GM23338 (cell line): ENCODE results near the gene PPP6R2. TPM values are rescaled to one million over a fixed set of nuclear protein-coding genes. Genes with fewer than 3 reads are reported as not detected.

Experiments used
- CREB1 ChIP-seq: fragments of 250-450 bp; sonication (Bioruptor Pico); IDR thresholded peaks from 2 replicates; pipeline ENCODE4 v1.5.0; 2020; ENCODE audit warnings: low read depth, mild to moderate bottlenecking, moderate library complexity
- EZH2phosphoT487 ChIP-seq: fragments of 200-600 bp; sonication (generic); IDR thresholded peaks from one replicate; pipeline ENCODE4 v1.8.1; 2018; ENCODE audit warnings: antibody characterized with exemption; ENCODE audit not compliant: unreplicated experiment
- POLR2AphosphoS5 ChIP-seq: IDR thresholded peaks from 2 replicates; pipeline ENCODE4 v1.6.1; 2016; ENCODE audit warnings: antibody characterized with exemption, low read depth
- STAT1 ChIP-seq: IDR thresholded peaks from one replicate; pipeline ENCODE4 v1.6.1; 2016; ENCODE audit warnings: antibody characterized with exemption; ENCODE audit not compliant: unreplicated experiment
- ZNF114 ChIP-seq: fragments of 250-450 bp; sonication (Bioruptor Pico); IDR thresholded peaks from 2 replicates; pipeline ENCODE4 v1.5.0; 2020; ENCODE audit warnings: mild to moderate bottlenecking, moderate library complexity
- ZNF331 ChIP-seq: fragments of 250-450 bp; sonication (Bioruptor Pico); IDR thresholded peaks from 2 replicates; pipeline ENCODE4 v1.5.0; 2020; ENCODE audit warnings: low read depth, mild to moderate bottlenecking, moderate library complexity
- ZNF462 ChIP-seq: fragments of 250-450 bp; sonication (Bioruptor Pico); IDR thresholded peaks from 2 replicates; pipeline ENCODE4 v1.5.0; 2020; ENCODE audit warnings: mild to moderate bottlenecking, moderate library complexity
- polyA plus RNA-seq: library from polyadenylated mRNA; unstranded; fragments of >200 nt; fragmentation: Nextera tagmentation; extraction: Ambion mirVana; gene quantifications from 2 replicates; pipeline ENCODE4 v1.2.1, GENCODE V29; 2016
- total RNA-seq: library from RNA; depleted of rRNA; stranded (reverse); fragments of >200 nt; shearing (Covaris generic); gene quantifications from 2 replicates; pipeline ENCODE4 v1.2.3, GENCODE V29; 2014
- TF ChIP-seq, protein P1 (sequence below): IDR thresholded peaks from one replicate; pipeline ENCODE4 v1.6.1; 2018; ENCODE audit warnings: antibody characterized with exemption; ENCODE audit not compliant: unreplicated experiment

Gene PPP6R2
- total and polyA plus RNA-seq, 2 experiments from 2014 or later, result 11.9 to 45.8 TPM

GRCh38 chr22:50422961-50423815, 80.1 kb downstream of the PPP6R2 start (continued):
- TF ChIP-seq ZNF462 (no peak), STAT1 (no peak), POLR2AphosphoS5 (no peak), EZH2phosphoT487 (no peak), ZNF331 (CRISPR knock-in tag) (no peak), CREB1 (no peak), ZNF114 (CRISPR knock-in tag) (no peak)
- TF ChIP-seq, protein P1, sequence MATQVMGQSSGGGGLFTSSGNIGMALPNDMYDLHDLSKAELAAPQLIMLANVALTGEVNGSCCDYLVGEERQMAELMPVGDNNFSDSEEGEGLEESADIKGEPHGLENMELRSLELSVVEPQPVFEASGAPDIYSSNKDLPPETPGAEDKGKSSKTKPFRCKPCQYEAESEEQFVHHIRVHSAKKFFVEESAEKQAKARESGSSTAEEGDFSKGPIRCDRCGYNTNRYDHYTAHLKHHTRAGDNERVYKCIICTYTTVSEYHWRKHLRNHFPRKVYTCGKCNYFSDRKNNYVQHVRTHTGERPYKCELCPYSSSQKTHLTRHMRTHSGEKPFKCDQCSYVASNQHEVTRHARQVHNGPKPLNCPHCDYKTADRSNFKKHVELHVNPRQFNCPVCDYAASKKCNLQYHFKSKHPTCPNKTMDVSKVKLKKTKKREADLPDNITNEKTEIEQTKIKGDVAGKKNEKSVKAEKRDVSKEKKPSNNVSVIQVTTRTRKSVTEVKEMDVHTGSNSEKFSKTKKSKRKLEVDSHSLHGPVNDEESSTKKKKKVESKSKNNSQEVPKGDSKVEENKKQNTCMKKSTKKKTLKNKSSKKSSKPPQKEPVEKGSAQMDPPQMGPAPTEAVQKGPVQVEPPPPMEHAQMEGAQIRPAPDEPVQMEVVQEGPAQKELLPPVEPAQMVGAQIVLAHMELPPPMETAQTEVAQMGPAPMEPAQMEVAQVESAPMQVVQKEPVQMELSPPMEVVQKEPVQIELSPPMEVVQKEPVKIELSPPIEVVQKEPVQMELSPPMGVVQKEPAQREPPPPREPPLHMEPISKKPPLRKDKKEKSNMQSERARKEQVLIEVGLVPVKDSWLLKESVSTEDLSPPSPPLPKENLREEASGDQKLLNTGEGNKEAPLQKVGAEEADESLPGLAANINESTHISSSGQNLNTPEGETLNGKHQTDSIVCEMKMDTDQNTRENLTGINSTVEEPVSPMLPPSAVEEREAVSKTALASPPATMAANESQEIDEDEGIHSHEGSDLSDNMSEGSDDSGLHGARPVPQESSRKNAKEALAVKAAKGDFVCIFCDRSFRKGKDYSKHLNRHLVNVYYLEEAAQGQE, result no peak
